Tibial nerve (tissue), 4 donors: ENCODE measurements around the gene TEAD3.

ENCODE experiments used
- CTCF ChIP-seq, 5 experiments: fragments of 200-600 bp in 3 of 5; fragments of 450-650 bp in 2 of 5; sonication (generic) in 3 of 5; IDR thresholded peaks; one replicate each; pipeline ENCODE4 v1.5.1; 2016 to 2019; ENCODE audit warnings: antibody characterized with exemption in 5 of 5, mild to moderate bottlenecking in 3 of 5, moderate library complexity in 2 of 5
- EP300 ChIP-seq, 2 donors: sonication (generic); formaldehyde crosslinking; IDR thresholded peaks; one replicate each; pipeline ENCODE4 v1.6.1; 2017; ENCODE audit warnings: antibody characterized with exemption in 2 of 2, mild to moderate bottlenecking in 1 of 2
- POLR2A ChIP-seq, 2 donors: fragments of 450-650 bp; IDR thresholded peaks; one replicate each; pipeline ENCODE4 v1.6.1; 2017; ENCODE audit warnings: antibody characterized with exemption in 2 of 2, mild to moderate bottlenecking in 2 of 2, moderate library complexity in 2 of 2

- TF ChIP-seq POLR2A (IDR thresholded peaks at IDR 0.05) (no peak), EP300 (IDR thresholded peaks at IDR 0.05) (no peak), CTCF (IDR thresholded peaks at IDR 0.05) (no peak)
These were observed 35.6 kb downstream of the TEAD3 start for GRCh38 chr6:35461270-35461669.
